ENCODE measurements around the gene VAV3.
A peak's percentile ranks its signal among the peaks of the same experiment; 100 is the strongest.
"Not testable (repeated sequence)": the region's sequence is repeated elsewhere in the genome, so short reads cannot be mapped to it uniquely, and the experiment has no call there.

VAV3 gene

DNA sequence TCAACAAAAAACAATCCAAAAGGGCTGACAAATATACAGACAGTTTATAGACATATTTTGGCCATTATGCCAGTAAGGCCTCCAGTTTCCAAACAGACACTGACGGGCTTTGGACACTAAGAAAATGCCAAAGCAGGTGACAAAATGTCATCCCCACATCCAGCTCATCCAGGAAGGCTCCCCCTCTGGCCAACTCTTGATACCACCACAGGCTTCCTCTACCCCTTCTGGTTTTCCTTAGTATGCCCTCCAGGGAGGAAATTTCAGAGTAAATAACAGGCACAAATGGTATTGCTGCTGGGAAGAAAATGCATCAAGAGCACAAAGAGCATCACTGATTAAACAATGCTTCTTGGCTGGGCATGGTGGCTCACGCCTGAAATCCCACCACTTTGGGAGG, 225.3 kb downstream of the VAV3 start:
- DNase-seq (ENCODE audit: low read depth): no peak

DNA sequence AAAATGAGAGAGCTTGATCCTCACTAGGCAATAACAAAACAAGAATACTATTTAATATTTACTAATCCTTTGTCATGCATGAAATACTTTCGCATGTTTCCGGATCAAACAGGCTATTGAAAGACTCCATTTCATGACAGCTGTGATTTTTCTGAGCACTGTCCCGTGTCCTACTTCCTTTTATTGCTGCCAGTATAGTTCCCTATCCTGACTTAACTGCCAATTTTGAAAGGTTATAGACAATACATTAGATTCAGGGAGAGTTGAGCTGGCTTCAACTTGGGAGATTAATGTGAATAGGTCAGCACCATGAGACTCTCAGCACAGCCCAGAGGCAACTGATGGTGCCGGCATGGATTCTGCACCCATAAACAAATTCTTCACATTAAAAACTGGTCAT, 225.8 kb downstream of the VAV3 start:
- no peak for DNase-seq (ENCODE audit: low read depth)

DNA sequence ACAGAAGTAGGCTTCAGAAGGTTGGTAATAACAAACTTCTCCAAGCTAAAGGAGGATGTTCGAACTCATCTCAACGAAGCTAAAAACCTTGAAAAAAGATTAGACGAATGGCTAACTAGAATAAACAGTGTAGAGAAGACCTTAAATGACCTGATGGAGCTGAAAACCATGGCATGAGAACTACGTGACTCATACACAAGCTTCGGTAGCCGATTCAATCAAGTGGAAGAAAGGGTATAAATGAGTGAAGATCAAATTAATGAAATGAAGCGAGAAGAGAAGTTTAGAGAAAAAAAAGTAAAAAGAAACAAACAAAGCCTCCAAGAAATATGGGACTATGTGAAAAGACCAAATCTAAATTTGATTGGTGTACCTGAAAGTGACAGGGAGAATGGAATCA, 231.6 kb downstream of the VAV3 start:
- DNase-seq (ENCODE audit: low read depth): not testable (repeated sequence)

DNA sequence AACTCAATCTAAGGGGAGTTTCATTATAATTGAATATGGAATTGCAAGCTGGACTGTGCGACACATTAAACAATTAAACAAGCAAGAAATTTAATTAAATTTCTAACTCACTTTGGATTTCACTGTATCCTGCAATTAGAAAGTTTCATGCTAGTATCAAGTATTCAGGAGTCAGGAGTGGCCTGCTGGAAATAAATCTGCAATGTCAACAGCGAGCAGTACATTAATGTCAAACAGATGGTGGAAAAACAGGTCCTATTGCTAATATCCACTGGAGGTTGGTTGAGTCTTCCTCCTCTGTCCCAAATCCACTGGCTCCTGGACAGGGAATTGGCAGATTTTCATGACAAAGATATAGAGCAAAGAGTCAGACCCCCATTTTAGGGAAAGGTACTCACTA, 237.1 kb downstream of the VAV3 start:
- DNase-seq (ENCODE audit: low read depth): no peak

DNA sequence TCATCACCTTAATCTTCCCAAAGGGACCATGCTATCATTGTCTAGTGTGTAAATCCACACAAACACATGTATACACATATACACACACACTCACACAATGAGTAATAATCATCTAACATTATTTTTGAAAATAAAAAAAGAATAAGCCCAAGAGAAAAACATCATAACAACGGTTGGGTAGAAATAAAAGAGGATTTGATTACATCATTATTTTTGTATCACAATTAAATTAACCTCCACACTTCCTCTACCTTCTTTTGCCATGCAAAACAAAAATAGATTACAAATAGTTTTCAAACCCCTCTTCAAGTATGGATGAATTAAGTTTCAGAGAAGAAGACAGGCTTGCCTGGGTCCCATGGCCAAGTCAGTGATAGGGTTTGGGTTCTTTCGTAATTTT, 238.1 kb downstream of the VAV3 start:
- no peak for DNase-seq (ENCODE audit: low read depth)

DNA sequence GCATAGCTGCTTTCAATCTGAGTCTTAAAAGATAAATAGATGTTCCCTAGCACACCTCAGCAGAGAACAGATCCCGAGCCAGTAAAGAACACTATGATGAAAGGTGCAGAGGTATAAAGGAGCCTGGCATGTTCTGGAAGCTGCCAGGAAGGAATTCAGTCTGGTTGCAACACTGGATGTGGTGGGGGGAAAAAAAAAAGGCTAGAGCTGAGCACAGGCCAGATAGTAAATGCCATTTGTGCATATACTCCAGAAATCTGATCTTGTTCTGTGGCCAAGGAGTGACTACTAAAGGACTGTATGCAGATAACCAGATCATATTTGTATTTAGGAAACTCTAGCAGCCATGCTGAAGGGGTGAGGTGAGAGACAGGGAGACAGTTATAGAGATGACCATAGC, 240.3 kb downstream of the VAV3 start:
- no peak for DNase-seq (ENCODE audit: low read depth)

DNA sequence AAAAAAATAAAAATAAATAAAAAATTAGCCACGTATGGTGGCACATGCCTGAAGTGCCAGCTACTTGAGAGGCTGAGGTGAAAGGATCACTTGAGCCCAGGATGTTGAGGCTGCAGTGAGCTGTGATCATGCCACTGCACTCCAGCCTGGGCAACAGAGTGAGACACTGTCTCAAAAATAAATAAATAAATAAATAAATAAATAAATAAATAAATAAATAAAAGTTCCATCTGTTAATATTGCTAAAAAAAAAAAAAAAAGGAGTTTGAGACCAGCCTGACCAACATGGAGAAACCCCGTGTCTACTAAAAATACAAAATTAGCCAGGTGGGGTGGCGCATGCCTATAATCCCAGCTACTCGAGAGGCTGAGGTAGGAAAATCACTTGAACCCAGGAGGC, 244.8 kb downstream of the VAV3 start:
- not testable (repeated sequence) for DNase-seq (ENCODE audit: low read depth)

DNA sequence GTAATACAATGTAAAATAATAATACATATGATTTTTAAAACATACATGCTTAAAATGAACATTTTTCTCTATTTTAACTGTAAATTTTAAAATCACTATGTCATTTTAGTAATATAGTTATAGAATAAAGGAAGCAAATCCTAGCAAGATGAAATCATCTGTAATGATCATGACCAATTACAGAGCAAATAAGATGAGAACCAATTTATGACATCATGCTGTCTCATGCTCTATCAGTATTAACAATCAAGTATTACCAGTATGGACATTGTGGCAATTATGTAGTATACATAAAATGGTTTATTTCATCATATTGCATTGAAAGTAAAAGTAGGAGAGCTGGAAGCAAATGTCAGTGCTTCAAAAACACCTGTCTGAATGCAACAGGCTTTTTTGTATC, 255.0 kb downstream of the VAV3 start:
- no peak for DNase-seq (ENCODE audit: low read depth)

DNA sequence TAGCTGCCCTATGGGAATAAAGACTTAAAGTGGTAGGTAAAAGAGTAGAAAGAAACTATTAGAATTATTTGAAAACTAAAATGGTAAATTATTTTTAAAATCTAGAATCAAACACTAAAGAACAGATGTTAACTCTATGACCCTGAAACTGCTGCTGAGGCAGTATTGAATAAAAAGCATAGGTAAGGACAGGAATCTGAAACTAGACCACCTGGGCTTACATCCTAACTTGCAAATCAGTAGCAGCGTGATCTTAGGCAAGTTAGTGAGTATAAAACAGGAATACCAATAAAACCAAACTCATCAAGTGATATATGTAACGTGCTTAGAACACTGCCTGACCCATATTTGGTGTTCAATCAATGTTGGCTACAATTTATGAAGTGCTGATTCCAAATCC, 257.9 kb downstream of the VAV3 start:
- no peak for DNase-seq (ENCODE audit: low read depth)

DNA sequence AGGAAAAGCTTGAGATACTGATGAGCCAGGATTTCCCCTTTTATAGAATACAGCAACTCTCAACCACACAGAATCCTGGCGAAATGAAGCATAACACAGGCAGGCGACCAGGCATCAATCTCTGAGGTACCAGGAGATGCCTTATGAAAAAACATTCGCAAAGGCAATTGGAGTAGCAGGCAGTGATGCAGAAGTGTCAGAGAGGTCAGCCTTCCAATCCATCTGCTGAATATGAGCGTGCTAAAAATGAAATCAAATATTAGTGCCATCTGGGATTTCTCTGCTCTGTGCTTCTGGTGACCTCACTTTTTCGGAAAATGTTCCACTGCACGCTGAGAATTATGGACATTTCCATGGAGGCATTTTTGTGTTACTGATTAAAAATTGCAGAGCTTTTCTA, 258.8 kb downstream of the VAV3 start:
- DNase-seq (ENCODE audit: low read depth): no peak

DNA sequence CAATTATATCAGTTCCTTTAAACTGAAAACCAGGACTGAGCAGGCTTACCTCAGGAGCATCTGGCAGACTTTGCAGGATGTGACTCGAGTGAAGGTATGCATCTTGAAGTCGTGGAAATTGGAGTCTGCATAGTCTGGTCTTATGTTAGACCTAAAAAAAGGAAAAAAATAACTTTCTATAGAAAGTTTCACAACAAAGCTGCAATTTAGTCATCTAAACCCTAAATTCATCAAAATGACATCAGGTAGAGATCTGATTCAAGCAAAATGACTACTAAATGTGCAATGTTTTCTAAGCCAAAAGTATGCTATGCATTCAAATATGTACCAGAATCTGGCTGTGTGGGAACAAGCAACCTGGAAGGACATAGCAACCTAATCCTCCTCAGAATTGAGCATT, 260.1 kb downstream of the VAV3 start:
- no peak for DNase-seq (ENCODE audit: low read depth)

DNA sequence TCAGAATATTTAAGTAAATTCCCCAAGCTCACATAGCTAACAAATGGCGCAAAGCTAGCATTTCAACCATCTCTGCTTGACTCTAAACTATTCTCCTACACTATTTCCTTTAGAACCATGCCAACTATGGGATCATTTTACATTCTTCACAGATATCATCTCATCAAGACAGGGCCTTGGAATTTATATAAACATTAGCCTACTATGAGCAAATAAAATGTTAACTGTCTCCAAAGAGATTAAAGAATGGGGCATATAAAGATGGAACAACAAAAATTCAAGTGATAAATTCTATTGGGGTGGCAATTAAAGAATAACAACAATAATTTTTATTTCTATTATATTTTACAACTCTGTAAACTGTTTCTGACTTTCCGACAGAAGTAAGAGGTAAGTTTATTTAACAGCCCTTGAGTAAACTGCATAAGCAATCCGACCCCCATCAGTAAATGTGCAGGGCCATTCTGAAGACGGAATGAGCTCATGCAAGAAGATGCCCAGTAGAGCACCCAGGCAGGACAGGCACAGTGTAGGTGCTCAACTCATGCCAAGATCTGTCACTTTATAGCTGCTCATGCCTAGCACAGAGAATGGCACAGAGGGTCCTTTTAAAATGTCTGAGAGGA, 261.9 kb downstream of the VAV3 start:
- no peak for DNase-seq (ENCODE audit: low read depth)

DNA sequence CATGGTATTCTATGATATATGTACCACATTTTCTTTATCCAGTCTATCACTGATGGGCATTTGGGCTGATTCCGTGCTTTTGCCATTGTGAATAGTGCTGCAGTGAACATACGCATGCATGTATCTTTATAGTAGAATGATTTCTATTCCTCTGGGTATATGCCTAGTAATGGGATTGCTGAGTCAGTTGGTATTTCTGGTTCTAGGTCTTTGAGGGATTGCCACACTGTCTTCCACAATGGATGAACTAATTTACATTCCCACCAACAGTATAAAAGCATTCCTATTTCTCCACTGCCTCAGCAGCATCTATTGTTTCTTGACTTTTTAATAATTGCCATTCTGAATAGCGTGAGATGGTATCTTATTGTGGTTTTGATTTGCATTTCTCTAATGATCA, 264.3 kb downstream of the VAV3 start:
- DNase-seq (ENCODE audit: low read depth): not testable (repeated sequence)

DNA sequence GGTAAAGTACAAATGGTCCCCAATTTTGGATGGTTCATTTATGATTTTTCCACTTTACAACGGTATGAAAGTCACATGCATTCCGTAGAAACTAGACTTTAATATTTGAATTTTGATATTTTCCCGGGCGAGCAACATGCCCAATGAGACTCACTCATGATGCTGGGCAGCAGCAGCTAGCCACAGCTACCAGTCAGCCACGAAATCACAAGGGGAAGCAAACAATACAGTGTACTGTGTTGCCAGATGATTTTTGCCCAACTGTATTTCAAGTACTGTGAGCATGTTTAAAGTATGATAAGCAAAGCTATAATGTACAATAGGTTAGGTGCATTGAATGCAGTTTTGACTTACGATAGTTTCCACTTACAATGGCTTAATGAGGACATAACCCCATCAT, 266.8 kb downstream of the VAV3 start:
- no peak for DNase-seq (ENCODE audit: low read depth)

DNA sequence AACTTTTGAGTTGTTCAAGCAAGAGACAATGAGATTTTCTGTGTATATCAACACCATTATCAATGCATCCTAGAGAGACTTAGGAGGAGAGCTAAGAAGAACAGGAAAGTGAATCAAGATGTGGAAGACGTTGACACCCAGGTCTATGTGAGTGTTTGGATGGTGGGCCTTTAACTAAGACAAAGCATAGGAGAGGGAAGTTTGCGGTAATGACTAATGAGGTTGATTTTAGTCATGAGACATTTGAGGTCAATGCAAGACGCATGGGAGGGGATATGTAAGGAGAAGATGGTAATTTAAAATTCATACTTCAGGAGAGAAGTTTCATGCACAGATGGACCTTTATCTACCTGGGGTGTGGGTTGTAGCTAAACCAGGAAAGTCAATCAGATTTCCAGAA, 269.6 kb downstream of the VAV3 start:
- DNase-seq (ENCODE audit: low read depth): peak; percentile 11

DNA sequence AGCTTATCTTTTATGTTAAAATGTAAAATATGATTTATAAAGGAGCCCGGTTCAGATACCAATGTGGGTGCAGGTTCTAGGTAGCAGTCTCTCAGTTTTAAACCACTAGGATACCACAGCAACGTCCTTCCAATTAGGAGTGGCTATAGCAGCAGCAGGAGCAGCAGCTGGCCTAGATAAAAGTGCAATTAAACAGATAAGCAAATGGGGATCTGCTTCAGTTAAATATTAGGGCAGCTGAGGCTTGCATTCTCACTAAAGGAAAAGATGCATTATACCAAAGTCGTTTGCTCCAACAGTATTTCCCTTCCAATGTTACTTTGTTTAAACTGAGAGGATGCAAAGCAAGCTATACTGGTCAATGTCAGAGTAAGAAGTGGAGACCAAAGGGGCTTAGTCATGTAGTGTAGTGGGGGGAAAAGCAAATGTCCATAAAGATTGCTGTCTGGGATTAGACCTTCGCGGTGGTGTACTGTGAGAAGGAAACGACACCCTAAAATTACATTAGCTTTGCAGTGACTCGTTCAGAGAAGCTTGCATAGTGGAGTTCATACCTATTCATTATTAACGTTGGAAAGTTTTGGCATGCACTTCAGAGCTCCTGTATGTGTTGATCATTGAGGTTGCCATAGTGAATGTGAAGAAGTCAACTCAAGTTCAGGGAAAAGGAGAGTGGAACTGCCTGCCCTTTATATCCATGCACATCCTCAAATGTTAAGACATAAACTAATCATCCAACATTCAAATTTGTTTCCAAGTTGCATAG, 272.2 kb downstream of the VAV3 start:
- DNase-seq (ENCODE audit: low read depth): no peak

DNA sequence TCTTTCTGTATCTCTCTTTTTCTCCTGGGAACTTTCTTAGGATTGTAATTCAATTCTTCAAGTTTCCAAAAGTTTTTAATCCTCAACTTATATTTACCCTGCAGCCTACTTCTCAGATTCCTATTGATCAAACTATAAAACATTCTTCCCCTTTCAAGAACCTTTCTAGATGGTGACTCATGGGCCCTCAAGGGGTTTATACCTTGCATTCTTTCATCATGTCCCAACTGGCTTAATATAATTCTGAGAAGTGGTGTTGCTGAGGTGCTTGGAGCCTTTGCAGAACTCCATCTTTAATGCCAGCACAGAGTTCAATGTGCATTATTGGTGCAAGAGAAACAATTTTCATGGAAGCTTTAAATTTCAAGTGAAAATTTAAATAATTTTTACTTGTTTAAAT, 273.4 kb downstream of the VAV3 start:
- DNase-seq (ENCODE audit: low read depth): no peak

DNA sequence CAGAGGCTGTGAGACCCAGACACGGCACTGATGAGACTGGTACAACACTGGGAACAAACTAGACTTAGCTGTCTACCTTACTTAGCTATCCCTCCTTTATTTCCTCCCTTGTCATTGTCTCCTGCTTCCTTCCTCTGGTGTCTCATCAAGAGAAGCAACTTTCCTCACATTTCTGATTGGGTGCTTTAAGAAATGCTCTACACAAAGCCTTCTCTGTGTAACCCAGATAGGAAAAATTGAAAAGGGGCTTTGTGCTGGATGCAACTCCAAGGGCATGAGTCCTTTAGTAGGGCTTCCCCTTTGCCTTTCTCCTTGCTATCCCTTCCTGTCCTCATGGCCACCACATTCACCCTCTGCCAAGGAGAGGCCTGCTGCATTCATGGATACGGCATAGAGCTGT, 274.5 kb downstream of the VAV3 start:
- DNase-seq (ENCODE audit: low read depth): no peak

DNA sequence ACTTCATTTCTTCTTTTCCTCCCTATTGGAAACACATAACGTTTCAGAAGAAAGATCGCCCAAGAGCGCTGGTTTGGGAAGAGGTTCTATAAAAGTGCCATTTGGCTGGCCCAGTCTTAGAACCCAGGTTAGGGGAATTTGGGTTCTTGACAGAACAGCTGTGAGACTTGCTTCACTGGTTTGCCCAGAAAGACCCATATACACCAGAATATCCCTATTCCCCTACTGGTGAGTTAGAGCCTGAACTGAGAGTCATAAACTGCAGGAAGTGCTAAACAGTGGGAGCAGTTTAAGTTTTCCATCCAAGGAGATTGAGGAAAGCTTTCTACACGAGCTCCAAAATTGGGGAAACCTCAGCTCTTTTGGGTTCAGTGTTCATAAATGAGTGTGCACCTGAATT, 275.2 kb downstream of the VAV3 start:
- no peak for DNase-seq (ENCODE audit: low read depth)

DNA sequence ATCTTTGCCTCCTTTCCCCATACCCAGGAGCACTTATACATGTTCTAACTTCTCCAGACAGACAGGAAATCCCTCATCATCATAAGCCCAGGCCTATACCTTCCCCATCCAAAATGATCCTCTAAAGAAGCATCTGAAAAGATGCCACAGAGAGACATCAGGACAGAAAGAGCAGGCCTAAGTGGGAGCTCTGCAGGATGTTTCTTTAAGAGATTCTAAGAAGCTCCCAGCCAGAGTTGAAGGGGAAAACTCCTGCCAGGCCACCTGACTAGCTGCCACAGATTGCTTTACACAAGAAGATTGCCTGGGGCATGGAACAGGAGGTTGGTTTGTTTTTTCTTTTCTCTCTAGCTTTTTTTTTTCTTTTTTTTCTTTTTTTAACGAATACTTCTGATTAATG, 275.8 kb downstream of the VAV3 start:
- DNase-seq (ENCODE audit: low read depth): no peak

DNA sequence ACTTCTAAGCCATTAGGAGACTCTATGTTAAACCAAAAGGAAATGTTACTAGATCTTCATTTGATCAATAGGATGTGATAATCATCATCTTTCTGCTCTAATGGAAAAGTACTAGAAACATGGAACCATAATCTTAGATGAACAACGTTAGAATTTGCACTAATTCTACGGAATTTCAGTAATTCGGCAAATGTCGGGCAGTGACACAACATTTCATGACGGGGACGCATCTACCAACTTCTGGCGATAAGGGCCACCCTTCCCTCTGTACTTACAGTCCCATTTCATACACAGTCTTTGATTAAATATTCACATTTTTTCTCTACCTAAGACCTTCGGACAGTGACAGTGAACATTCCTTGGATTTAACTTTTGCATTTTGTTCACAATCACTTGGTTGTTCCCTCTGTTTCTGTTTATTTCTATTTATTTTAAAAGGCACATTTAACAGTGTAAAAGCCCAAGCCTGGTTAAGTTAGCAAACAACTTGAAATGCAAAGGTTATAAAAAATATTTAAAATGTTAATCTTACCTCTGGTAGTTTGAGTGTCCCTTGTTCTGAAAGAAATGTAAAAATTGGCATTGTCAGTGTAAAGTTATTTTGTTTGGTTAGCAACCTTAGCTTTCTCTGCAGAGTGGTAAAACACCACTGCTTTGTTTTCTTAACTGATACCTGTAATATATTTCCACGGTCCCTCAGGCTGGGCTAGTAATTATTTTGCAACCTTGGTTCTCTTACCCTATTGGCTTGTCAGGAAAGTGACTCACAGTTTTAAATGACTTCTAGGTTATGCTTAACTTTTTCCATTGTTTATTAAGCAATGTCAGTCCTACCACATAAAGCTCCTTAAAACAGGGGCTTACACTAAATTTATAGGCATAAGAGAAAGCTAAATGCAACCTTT, 276.9 kb downstream of the VAV3 start:
- DNase-seq (ENCODE audit: low read depth): peak; percentile 24

DNA sequence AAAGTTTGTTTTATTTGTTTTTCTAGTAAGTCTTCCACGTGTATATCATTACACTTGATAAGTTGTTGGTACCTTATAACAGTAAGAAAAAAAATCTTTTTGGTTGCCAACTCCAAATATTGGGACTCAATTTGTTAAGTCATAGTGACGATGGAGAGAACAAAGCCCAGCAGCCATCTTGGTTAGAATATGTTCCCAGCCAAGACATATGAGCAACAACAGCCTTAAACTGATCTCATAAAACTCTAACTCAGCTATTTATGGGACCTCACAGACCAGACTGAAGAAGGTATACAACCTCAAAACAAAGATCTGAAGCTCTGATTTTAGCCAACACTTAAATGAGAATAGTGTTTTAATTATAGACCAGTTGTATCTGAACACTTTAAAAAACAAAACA, 281.3 kb downstream of the VAV3 start:
- DNase-seq (ENCODE audit: low read depth): no peak

DNA sequence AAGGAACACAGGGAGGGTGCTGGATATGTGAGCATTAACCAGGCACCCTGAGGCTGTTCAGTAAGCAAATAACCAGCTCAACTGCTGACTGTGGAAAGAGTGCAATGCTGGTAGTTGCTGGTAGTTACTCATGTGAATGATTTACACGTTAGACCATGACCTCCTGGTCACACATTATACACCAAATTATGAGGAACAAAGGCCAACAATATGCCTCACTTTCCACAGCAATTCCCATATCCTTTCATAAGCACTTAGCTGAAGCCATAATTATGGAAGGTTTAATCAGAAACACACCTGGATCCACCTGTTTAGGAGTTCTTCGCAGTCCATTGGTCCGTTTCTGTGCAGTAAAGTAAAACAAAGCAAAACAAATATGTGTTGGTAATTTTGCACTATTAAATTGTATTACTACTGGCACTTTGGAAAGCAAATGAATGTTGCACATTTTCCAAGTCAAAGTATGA, 281.8 kb downstream of the VAV3 start:
- DNase-seq (ENCODE audit: low read depth): no peak

All from stromal cell of bone marrow (primary cell).